Spleen (tissue), 11 donors: Measurements from ENCODE around the gene SCPEP1. TPM values are rescaled to one million over a fixed set of nuclear protein-coding genes. Genes with fewer than 3 reads are reported as not detected.

Source experiments
- DNase-seq: peaks from one replicate; pipeline ENCODE4 v3.0.0-alpha.2; 2020
- H3K27ac ChIP-seq, 8 donors: fragments of 200-600 bp; sonication (generic) in 7 of 8; 1 replicate in 4 of 8; 2 replicates in 4 of 8; pipeline versions ENCODE4 v1.5.0 to v1.8.0; 2016 to 2021; ENCODE audit warnings: inconsistent platforms in 4 of 8, mild to moderate bottlenecking in 4 of 8, moderate library complexity in 1 of 8
- H3K27me3 ChIP-seq, 7 donors: fragments of 200-600 bp; sonication (generic) in 6 of 7; replicated peaks in 1 of 7; 1 replicate in 4 of 7; 2 replicates in 3 of 7; pipeline versions ENCODE4 v1.5.0 to v1.8.0; 2016 to 2021; ENCODE audit warnings: inconsistent platforms in 3 of 7, mild to moderate bottlenecking in 1 of 7
- H3K36me3 ChIP-seq, 6 donors: fragments of 200-600 bp; sonication (generic) in 5 of 6; 1 replicate in 4 of 6; 2 replicates in 2 of 6; pipeline versions ENCODE4 v1.5.0 to v1.8.0; 2016 to 2021; ENCODE audit warnings: inconsistent platforms in 2 of 6
- H3K4me1 ChIP-seq, 6 donors: fragments of 200-600 bp; sonication (generic) in 5 of 6; 1 replicate in 3 of 6; 2 replicates in 3 of 6; pipeline versions ENCODE4 v1.5.0 to v1.8.0; 2016 to 2021; ENCODE audit warnings: inconsistent platforms in 3 of 6
- H3K4me3 ChIP-seq, 8 donors: fragments of 200-600 bp; sonication (generic) in 7 of 8; 1 replicate in 4 of 8; 2 replicates in 4 of 8; pipeline versions ENCODE4 v1.5.0 to v1.8.0; 2016 to 2021; ENCODE audit warnings: inconsistent platforms in 4 of 8, mild to moderate bottlenecking in 4 of 8, moderate library complexity in 2 of 8
- H3K9me3 ChIP-seq, 8 donors: fragments of 200-600 bp; sonication (generic) in 7 of 8; 1 replicate in 4 of 8; 2 replicates in 4 of 8; pipeline versions ENCODE4 v1.5.0 to v1.8.0; 2016 to 2021; ENCODE audit warnings: inconsistent platforms in 4 of 8
- CTCF ChIP-seq, 11 experiments: fragments of 200-600 bp in 7 of 11; fragments of 450-650 bp in 4 of 11; sonication (generic) in 4 of 11; IDR thresholded peaks in 8 of 11; conservative IDR thresholded peaks in 3 of 11; 1 replicate in 7 of 11; 2 replicates in 4 of 11; pipeline versions ENCODE4 v1.4.0 to v1.8.0; 2016 to 2021; ENCODE audit warnings: antibody characterized with exemption in 11 of 11, inconsistent platforms in 4 of 11, mild to moderate bottlenecking in 1 of 11
- POLR2A ChIP-seq, 3 donors: fragments of 450-650 bp; IDR thresholded peaks; one replicate each; pipeline ENCODE4 v1.5.1; 2017; ENCODE audit warnings: antibody characterized with exemption in 3 of 3, mild to moderate bottlenecking in 1 of 3
- POLR2AphosphoS5 ChIP-seq, 3 donors: sonication (generic); formaldehyde crosslinking; IDR thresholded peaks; one replicate each; pipeline ENCODE4 v1.5.1; 2017; ENCODE audit warnings: antibody characterized with exemption in 3 of 3
- WGBS, 5 donors: extraction: QIAGEN DNeasy Blood & Tissue Kit in 3 of 5; methylation state at CpG; one replicate each; pipeline versions ENCODE4 v1.1.5 to v1.1.7; 2013 to 2018; 5-methylcytosine and 5-hydroxymethylcytosine counted together
- intact Hi-C: fragments of 100-400 bp; cut with DNase I; formaldehyde crosslinking; loops from one replicate; pipeline ENCODE4 v1.15.0; 2023; ENCODE audit warnings: low total_unique reads
- polyA plus RNA-seq, 3 donors: library from polyadenylated mRNA; stranded (reverse); fragments of 200-250 nt; gene quantifications; one replicate each; pipeline ENCODE4 v1.2.1, GENCODE V29; 2013
- total RNA-seq, 7 donors: library from RNA; depleted of rRNA in 3 of 7; stranded (reverse); fragments of >200 nt in 3 of 7; fragmentation: NEBNext Ultra II Directional in 4 of 7; extraction: Animal tissue kit (Norgen Biotek cat#: 25700) in 4 of 7; gene quantifications; one replicate each; pipeline versions ENCODE4 v1.1.0 to v1.2.1, GENCODE V29; 2016 to 2021
- donor health status: healthy with polysubstance abuse.
- donor health status: DM: no; HTN: no; CAD: no; lungs with moderate emphysema.
- donor health status: DM: no; HTN: no; CAD: no.
- donor health status: Bipolar disorder and iron deficiency.
- donor health status: healthy.
- donor health status: DM: no; HTN: no; CAD: no.
- donor health status: DM: yes; HTN: yes; CAD: no.

The SCPEP1 gene
- total and polyA plus RNA-seq, 10 donors: 74.4 to 127 (median 97.7) TPM

GRCh38 chr17:56933151-56933745 is 44.7 kb upstream of the SCPEP1 start:
- peaks cover 0 to 35% (median 29%) of the 10 kb centered on the region in 8 donors for H3K9me3 ChIP-seq
- no peaks in the 10 kb centered on the region for H3K27me3 ChIP-seq
- no peak overlapping the region for H3K27ac ChIP-seq
- no peak for TF ChIP-seq CTCF (IDR thresholded peaks at IDR 0.05 in 8 of 11, conservative IDR thresholded peaks at IDR 0.05 in 3 of 11)
- TF ChIP-seq POLR2A (IDR thresholded peaks at IDR 0.05): no peak
- no peak for TF ChIP-seq POLR2AphosphoS5 (IDR thresholded peaks at IDR 0.05)
- 91 to 98% (median 95%) methylated on average over 8 of the region's 8 CpGs for WGBS, 5 donors
- no peak overlapping the region for H3K4me3 ChIP-seq
- H3K4me1 ChIP-seq: peaks cover 0 to 6% (median 0%) of the 10 kb centered on the region in 6 donors
- peaks cover 0 to 54% (median 32%) of the 10 kb centered on the region in 6 donors for H3K36me3 ChIP-seq
- intact Hi-C loops: no loop called here
- no peak for DNase-seq

- H3K27ac ChIP-seq: no peak overlapping the region
- intact Hi-C loops: no loop called here
- peaks cover 0 to 60% (median 35%) of the 10 kb centered on the region in 6 donors for H3K36me3 ChIP-seq
- no peaks in the 10 kb centered on the region for H3K27me3 ChIP-seq
- peaks cover 0 to 6% (median 0%) of the 10 kb centered on the region in 6 donors for H3K4me1 ChIP-seq
- no peak overlapping the region for H3K4me3 ChIP-seq
- H3K9me3 ChIP-seq: peaks cover 0 to 33% (median 27%) of the 10 kb centered on the region in 8 donors
- DNase-seq: no peak
- TF ChIP-seq CTCF (IDR thresholded peaks at IDR 0.05 in 8 of 11, conservative IDR thresholded peaks at IDR 0.05 in 3 of 11) (no peak), POLR2AphosphoS5 (IDR thresholded peaks at IDR 0.05) (no peak), POLR2A (IDR thresholded peaks at IDR 0.05) (no peak)
- WGBS, 5 donors: 78 to 95% (median 90%) methylated on average over 1 of the region's 1 CpG
Observed at GRCh38 chr17:56933868-56934267, 44.1 kb upstream of the SCPEP1 start.

GRCh38 chr17:56934280-56934679 is 43.7 kb upstream of the SCPEP1 start:
- Histone ChIP-seq H3K27ac (no peak overlapping the region), H3K36me3 (peaks cover 0 to 64% (median 37%) of the 10 kb centered on the region in 6 donors), H3K27me3 (no peaks in the 10 kb centered on the region), H3K9me3 (peaks cover 0 to 29% (median 23%) of the 10 kb centered on the region in 8 donors), H3K4me3 (no peak overlapping the region), H3K4me1 (peaks cover 0 to 6% (median 1%) of the 10 kb centered on the region in 6 donors)
- TF ChIP-seq POLR2AphosphoS5 (IDR thresholded peaks at IDR 0.05) (no peak), POLR2A (IDR thresholded peaks at IDR 0.05) (no peak), CTCF (IDR thresholded peaks at IDR 0.05 in 8 of 11, conservative IDR thresholded peaks at IDR 0.05 in 3 of 11) (no peak)
- DNase-seq: no peak
- 83 to 93% (median 91%) methylated on average over 4 of the region's 4 CpGs for WGBS, 5 donors
- intact Hi-C loops: no loop called here

- H3K36me3 ChIP-seq: peaks cover 0 to 75% (median 42%) of the 10 kb centered on the region in 6 donors
- H3K27me3 ChIP-seq: no peaks in the 10 kb centered on the region
- TF ChIP-seq CTCF (IDR thresholded peaks at IDR 0.05 in 8 of 11, conservative IDR thresholded peaks at IDR 0.05 in 3 of 11): no peak
- TF ChIP-seq POLR2AphosphoS5 (IDR thresholded peaks at IDR 0.05): no peak
- TF ChIP-seq POLR2A (IDR thresholded peaks at IDR 0.05): no peak
- intact Hi-C loops: no loop called here
- WGBS, 5 donors: 92 to 100% (median 98%) methylated on average over 3 of the region's 3 CpGs
- peaks cover 0 to 13% (median 5%) of the 10 kb centered on the region in 6 donors for H3K4me1 ChIP-seq
- H3K9me3 ChIP-seq: peaks cover 0 to 17% (median 11%) of the 10 kb centered on the region in 8 donors
- no peak overlapping the region for H3K27ac ChIP-seq
- H3K4me3 ChIP-seq: no peak overlapping the region
- no peak for DNase-seq
Observed at GRCh38 chr17:56935461-56935860, 42.5 kb upstream of the SCPEP1 start.
